GM21423 (cell line): Measurements from ENCODE around the gene MCF2L2.

Experiments
- ATAC-seq: cut with Tn5 transposase; IDR thresholded peaks from one replicate; pipeline ENCODE4 v1.9.1; 2021; ENCODE audit warnings: mild to moderate bottlenecking, moderate library complexity; ENCODE audit not compliant: unreplicated experiment

The MCF2L2 gene

DNA sequence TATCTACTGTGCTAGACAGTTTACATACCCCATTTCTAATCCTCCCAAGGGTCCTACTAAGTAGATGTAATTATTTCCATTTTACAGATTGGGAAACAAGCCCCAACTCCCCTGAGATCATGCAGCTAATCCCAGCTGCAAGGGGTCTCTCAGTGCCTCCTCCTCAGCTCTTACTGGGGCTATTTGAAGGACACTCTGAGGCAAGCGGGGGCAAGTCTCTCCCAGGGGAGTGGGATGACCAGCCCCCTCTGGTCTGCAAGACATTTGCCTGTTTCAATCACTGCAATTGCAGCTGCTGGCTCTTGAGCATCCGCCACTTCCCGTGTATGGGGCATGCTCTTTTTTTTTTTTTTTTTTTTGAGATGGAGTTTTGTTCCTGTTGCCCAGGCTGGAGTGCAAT, 277.3 kb downstream of the MCF2L2 start:
- no peak for ATAC-seq

DNA sequence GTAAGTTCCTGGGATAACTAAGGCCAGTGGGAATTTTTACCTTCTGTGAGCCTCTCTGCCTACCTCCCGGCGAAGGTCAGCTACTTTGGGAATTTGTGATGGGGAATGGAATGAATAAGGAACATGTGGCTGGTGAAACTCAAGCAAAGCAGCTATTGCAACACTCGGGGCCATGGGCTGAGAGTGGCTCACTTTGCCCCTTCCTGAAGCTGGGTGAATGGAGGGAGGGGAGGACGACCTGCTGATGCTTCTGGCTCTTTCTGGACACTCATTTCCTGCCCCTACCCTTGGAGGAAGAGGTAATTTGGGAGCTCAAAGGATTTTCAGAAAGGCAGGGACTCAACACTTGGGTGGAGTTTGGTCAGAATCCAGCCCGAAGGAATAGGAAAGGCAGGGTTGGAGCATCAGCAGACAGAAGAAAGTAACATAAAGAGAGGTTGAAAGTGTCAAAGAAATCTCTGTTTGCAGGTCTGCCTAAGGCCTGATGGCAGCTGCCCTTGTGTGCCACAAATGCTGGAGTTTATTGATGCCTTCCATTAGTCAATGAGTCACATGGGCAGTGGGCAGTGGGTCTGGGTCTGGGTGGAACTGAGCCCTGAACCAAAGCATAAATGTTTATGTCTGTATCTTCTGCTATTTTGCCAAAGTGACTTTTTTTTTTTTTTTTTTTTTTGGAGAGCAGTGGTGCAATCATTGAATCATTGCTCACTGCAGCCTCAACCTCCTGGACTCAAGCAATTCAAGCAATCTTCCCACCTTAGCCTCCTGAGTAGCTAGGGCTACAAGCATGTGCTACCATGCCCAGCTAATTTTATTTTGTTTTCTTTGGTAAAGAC, 278.3 kb downstream of the MCF2L2 start:
- ATAC-seq = no peak

DNA sequence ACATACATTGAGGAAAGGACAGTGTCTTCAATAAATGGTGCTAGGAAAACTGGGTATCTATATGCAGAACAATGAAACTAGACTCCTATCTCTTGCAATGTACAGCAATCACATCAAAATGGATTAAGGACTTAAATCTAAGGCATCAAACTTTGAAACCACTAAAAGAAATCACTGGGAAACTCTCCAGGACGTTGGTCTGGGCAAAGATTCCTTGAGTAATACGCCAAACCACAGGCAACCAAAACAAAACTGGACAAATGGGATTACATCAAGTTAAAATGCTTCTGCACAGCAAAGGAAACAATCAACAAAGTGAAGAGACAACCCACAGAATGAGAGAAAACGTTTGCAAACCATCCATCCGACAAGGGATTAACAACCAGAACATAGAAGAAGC, 280.4 kb downstream of the MCF2L2 start:
- ATAC-seq = no peak

DNA sequence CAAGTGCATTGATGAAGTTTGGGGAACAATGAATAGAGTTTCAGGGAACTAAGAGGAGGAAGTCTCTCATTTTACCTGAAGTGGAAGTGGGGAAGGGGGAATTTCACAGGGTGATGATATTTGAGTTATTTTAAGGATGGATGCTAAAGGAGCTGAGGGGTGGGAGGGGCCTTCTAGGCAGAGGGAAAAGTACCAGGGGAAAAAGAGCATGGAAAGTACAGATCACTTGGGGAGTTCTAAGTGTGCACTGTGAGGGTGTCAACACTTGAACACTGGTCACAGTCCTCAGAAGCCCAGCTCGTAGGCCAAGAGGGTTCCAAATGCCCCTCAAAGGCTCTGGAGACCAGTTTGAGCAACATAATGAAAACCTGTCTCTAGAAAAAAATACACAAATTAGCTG, 284.1 kb downstream of the MCF2L2 start:
- no peak for ATAC-seq

DNA sequence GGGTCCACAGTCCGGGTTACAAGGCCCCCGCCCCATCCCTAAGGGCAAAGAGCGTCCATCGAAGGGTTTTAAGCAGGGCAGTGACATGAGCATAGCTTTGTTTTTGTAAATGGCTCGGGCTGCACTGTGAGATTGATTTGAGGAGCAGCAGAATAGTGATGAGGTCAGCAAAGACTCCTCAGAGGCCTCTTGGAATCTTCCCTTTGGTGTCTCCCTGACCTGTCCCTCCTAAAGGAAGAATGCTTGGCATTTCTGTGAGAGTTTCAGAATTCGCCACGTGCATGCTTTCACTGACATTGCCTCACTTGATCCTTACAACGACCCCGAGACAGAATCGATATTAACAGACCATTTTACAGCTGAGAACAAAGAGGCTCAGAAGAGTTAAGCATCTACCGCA, 286.2 kb downstream of the MCF2L2 start:
- no peak for ATAC-seq

DNA sequence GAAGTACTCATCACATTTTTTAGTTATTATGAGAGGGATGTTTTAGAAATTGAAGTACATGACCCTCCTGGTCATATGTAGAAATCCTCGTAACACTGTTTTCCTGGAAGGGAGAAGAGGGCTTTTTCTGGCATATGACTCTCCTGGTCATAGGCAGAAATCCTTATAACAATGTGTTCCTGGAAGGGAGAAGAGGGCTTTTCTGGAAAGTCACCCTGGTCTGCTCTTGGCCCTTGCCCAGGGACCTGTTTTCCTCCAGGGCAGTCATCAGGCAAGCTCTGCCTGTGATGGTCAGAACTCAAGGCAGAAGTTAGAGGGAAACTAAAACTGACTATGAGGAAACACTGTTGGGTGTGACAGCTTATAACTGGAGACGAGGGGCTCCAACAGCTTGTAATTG, 293.6 kb downstream of the MCF2L2 start:
- no peak for ATAC-seq

DNA sequence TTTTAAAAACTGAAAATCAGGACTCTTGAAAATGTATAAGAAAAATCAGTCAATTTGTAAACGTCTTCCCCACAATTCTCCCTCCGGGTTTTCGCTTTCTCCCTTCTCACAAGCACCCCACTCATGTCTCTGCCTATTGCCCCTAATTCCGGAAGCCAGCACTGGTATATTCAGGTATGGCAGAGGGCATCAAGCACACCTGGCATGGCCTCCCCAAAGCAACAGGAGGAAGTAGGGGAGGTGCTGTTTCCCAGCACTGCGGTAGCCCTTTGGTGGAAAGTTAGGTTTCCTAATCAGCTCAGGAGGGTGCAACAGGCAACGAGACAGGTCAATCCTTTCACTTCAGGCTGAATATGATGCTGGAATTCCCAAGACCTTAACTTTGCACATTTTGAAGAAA, 296.0 kb downstream of the MCF2L2 start:
- no peak for ATAC-seq

DNA sequence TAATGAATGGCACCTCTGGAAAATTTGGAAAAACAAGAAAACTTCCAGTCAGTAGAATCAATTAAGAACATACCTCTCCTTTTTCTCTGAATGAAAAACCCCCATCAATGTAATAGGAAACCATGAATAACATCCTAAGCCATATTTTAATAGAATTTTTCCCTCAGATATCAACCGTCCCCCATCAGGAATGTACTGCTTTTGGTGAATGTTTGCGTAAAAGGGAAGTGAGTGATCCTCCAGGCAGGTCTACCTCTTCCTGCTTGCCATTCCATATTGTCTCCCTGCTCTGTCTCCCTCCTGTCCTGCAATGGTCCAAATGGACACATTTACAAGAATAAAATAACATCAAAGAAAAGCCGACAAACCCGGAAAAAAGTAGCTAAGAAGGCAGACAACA, 296.7 kb downstream of the MCF2L2 start:
- ATAC-seq = no peak

DNA sequence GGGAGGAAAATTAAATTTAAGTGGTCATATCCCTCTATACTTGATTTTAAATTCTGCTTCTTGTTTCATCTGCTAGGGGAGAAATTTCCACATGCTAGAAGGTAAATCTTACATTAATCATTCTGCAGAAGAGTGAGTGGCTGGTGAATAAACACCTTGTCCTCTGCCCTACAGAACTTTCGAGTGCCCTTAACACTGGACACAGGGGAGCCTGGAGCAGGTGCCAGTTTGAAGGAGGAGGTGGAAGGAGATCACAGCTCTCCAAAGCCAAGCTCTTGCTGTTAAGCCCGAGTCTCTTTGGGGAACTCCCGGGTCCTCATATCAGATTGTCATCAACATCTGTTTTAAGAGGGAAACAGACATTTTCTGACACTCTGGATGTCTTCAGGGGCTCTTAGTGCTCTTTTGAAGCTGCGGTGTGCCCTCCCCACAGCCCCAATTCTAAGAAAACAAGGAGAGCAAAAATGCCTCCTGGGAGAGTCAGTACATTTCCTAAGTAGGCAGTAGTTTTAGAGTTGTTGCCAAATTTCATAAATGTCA, 297.2 kb downstream of the MCF2L2 start:
- no peak for ATAC-seq

DNA sequence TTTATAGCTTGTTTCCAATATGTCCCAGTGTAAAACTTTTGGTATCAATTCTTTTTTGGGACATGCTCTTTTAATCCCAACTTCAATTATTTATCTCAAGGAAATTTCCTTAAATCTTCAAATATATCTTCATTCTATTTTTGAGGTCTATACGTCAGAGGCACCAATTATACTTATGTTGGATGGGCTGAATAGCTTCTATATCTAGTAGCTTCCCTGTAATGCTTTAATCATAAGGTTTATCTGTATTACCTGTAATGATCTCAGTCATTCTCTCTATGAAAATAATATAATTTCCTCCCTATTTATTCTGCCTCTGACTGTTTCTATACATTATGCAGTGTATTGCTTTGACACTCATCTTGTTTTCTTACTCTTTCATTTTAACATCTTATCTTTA, 299.2 kb downstream of the MCF2L2 start:
- no peak for ATAC-seq

DNA sequence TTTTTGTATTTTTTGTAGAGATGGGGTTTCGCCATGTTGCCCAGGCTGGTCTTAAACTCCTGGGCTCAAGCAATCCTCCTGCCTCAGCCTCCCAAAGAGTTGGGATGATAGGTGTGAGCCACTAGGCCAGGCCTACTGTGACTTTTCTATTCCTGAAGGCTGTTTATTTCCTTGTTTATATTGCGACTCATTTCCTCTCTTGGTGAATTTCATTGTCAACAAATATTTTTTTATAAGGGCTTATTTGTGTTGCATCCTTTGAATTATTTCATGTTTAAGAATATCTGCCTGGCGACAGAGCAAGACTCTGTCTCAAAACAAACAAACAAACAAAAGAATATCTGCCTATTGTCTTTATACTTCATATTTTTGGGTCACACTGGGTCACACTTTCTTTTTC, 299.7 kb downstream of the MCF2L2 start:
- no peak for ATAC-seq
